ENCODE measurements around the gene GRIA3.
"Not testable (repeated sequence)": the region's sequence is repeated elsewhere in the genome, so short reads cannot be mapped to it uniquely, and the experiment has no call there.

Gene GRIA3

DNA sequence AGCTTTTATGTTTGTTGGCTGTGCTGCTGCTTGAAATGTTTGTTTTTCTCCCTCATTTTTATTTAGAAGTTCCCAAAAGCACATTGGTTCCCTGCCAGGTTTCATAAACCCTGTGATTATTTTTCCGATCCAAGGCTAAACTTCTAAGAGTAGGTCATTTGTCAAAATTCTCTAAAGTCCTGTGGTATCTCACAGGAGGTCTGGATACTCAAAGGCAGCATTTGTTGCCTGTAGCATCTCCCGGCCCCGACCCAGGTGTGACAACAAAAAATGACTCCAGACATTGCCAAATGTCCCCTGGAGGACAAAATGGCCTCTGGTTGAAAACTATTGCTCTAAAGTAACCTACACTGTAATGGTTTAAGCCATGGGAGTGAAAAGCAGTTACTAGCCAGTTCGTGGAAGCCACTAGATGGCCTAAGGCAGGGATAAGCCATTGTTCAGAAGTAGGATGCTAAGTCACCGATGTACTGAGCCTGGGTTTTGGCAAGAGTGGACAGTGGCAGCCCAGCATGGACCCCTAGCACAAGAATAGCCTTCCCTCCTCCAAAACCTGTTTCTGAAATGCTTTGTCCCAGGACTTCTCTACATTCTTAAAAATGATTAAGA is 292.6 kb downstream of the GRIA3 start:
- DNase-seq: no peak

DNA sequence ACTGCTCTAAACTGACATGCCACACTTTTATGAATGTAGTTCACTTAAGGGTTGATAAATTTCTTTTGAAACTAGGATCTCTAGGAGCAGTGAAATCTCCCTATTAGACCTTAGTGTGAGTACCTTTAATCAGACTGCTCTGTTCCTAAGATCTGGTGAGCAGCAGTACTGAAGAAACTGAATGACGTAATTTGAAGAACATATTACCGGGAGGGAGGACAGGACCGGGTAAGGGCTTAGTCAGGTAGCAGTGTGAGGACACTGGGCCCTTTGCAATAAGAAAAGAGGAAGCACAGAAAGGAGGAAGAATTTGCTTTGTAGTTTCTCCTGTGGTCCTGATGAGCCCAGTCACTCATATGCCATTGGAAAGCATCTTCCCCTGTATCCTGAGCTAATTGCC is 293.6 kb downstream of the GRIA3 start:
- no peak for DNase-seq

DNA sequence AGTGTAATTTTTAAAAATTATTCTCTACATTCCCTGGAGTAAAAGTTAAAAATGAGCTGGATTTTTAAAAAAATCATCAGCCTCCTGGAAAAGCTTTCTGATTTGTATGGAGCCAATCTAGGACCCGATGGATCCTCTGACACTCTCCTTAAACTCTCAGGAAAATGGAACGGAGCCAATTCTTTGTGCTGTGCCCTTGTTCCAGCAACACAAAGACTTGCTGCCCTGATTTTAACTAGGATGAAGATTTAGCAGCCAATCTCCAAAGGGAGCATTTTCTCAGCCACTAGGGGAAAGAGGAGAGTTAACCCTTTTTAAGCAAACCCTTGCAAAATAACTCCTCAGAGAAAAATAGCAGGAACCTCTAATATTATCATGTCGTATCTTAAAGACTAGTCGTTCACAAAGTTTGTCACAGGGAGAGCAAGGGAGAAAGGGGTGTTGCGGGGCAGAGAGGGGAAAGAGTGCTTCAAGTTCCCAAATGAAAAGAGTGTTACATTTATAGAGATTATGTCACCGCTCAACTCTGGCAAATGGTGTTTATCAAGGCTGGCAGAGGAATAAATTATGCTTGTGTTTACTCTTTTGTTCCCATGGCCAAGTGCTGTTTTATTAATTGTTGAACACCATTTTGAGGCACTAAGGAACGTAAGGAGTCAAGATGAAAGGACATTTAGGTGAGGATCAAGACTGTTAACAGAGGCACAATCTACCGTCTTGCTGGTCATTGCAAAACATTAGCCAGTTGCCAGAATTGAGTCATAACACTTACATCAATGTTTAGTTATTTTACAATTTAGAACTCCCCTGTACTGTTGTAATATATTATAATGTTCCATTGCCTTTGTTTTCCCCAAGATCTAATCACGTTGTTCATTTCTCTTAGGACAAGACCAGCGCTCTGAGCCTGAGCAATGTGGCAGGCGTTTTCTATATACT is 298.1 kb downstream of the GRIA3 start:
- no peak for DNase-seq

DNA sequence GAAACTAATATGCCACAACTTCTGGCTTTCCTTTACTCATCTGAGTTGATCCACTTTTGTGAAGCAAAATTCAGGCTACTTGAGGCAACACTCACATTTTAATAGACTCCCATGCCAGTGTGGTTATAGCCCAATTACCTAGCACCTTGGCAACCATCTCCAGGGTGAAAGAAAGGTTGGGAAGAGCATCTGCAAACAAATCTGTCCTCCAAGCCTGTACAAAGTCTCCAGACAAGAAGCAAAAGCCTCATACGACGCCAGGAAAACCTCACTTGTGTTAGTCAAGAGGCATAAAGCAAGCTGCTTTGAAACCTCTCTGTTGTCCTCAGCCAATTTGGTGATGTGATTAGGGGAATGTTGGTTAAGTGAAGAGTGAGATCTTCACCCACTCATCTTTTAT is 302.2 kb downstream of the GRIA3 start:
- no peak for DNase-seq

DNA sequence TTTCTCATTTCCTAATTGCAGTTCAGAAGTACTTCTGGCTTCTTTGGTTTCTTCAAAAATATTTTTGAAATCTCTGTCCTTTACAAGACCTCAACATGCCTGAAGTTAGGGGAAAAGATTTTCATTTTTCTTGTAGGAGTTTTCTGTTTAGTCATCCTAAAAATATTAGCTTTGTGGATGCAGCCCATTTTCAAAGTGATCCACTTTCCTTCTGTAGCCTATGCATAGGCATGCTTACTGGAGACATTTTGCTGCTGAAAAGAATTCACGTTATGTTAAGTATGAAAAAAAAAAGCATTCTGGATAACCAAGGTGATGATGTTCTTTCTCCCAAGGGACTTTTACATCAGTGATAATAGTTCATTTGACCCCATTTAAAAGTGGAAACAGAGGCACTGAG is 303.2 kb downstream of the GRIA3 start:
- no peak for DNase-seq

DNA sequence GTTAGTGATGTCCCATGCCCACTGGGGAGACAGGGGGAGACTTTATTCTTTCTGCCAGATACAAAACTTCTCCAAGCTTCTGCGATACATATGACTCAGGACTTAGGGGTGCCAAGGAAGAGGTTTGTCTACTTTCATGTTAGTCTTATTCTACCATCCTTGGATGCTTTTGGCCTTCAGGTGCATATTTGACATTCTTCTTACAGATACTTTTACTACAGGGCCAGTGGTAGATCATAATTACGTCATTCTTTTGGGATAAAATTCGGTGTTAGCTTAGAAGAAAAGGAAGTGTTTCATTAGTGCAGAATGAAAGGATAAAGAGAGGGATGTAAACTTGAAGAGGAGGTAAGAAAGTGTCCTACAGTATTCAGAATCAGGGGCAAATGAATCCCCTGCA is 303.6 kb downstream of the GRIA3 start:
- no peak for DNase-seq

DNA sequence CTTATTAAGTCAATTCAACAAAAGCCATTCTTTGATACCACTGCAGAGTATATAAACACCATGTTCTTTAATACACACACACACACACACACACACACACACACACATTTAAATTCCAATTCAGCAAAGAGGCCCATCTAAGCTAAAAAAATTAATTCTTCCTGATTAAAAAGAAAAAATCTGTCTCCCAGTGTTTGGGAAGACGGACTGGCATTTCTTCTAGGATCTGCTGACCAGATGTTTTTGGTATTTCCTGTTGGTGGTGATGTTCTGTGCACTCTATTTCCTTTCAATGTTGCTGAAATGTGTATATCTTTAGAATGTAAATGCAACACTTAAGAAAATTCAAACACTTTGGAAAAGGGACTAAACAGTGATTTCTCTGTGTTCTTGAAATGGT is 304.9 kb downstream of the GRIA3 start:
- DNase-seq: no peak

DNA sequence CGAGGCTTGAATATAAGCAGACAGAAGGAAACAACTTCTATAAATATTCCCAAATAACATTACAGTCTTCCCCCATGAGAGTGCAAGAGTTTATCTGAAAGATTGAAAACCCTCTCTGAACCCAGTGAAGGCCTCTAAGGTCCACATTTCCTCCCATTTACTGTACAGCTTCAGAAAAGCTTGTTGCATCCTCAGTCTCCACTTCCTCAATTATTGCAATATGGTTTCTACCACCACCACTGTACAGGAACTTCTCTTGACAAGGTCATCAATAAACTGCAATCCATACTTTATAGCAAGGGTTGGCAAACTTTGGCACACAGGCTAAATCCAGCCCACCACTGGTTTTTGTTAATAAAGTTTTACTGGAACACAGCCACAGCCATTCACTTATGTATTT is 309.8 kb downstream of the GRIA3 start:
- DNase-seq: no peak

DNA sequence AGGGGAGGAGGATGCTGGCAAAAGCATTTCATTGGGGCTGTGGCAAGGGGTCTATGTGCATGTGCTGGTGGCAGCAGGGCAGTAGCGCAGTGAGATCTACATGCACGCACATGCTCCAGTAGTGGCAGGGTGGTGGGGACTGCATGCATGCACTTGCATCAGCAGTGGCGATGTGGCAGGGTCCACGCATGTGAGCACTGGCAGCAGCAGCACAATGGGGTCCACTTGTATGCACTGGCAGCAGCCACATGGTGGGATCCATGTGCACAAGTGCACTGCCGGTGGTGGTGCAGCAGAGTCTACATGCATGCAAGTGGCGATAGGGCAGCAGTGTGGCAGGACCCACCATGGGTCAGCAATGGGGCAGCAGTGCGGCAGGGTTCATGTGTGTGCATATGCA is 315.7 kb downstream of the GRIA3 start:
- DNase-seq: no peak

DNA sequence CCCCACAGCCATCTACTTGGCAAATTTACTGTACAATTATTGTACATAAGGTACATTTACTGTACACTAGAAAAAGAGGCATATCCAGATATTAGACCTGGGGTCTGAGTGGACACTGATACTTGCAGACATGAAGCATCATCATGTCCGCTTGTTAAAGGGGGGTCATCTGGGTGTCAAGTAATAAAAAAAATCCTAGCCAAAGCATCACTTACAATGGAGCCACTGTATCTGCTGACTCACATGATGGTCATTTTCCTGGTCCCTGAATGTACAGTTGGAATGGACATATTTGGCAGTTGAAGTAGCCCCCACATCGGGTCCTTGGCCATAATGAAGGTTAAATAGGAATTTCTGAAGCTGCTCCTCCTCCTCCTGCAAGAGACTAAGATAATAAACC is 320.0 kb downstream of the GRIA3 start:
- no peak for DNase-seq

DNA sequence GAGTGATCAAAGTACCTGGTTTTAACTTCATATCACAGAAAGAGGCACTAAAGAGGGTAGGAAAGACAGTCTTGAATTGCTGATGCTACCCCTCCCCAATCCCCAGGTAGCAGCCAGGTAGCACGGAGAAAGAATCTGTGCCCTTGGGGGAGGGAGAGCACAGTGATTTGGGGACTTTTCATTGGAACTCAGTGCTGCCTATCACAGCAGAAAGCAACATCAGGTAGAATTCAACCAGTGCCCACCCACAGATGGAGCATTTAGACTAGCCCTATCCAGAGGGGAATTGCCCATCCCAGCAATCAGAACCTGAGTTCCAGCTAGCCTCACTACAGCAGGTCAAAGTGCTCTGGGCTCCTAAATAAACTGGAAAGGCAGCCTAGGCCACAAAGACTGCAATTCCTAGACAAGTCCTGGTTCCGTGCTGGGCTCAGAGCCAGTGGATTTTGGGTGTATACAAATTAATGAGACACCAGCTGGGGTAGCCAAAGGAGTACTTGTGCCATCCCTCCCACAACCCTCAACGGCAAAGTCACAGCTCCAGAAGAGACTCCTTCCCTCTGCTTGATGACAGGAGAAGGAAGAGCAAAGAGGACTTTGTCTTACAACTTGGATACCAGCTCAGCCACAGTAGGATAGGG is 320.7 kb downstream of the GRIA3 start:
- DNase-seq: no peak

DNA sequence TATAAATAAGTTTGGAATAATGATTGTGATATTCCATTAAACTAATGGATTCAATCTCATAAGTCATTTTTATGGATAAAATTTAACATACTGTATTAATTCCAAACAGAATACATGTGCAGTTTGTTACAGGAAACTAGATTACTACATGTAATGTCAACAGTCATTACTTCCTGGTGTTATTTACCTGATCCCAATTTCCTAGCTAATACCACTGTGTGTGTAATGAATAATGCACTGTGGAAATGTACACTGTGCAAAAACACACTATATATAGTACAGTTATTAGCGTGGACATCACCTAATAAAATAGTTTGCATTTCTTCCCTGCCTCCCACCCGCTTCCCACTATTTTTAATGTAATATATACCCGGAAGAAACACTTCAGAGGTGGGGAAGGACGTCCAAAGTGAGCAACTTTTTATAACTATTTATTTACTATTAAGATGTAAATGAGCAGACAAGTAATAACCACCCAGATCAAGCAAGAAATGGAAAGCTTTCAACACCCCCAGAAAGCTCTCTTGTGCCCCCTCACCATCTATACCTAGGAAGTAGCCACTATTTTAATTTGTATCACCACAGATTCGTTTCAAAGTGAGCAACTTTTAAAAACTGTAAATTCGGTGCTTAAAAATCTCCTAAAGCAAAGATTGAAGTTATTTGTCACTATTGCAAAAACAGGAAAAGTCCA is 329.7 kb downstream of the GRIA3 start:
- no peak for DNase-seq

DNA sequence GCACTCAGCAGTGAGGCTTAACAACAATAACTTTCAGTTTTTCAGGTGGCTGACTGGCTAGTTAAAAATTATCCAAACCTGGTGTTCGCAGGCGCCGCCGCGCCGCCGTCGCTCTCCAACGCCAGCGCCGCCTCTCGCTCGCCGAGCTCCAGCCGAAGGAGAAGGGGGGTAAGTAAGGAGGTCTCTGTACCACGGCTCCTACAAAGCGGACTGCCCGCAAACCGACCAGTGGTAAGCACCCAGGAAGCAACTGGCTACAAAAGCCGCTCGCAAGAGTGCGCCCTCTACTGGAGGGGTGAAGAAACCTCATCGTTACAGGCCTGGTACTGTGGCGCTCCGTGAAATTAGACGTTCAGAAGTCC is 330.2 kb downstream of the GRIA3 start:
- not testable (repeated sequence) for DNase-seq

DNA sequence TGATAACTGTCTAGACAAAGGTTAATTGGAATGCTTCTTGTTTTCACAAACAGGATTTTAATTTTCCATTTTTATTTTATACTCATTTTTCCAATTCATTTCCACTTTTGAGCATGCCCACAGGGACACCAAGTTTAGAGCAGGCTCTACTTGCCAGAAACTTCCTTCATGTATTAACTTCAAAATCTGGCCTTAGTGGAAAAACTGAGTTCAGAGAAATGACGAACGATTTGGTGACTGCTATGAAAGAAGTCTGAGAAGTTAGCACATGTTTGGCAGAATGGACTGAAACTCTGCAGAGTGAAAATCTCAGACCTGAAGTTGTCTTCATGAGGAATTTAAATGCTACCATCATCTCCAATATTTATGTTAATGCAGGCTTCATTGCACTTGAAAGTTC is 334.7 kb downstream of the GRIA3 start:
- DNase-seq: no peak

DNA sequence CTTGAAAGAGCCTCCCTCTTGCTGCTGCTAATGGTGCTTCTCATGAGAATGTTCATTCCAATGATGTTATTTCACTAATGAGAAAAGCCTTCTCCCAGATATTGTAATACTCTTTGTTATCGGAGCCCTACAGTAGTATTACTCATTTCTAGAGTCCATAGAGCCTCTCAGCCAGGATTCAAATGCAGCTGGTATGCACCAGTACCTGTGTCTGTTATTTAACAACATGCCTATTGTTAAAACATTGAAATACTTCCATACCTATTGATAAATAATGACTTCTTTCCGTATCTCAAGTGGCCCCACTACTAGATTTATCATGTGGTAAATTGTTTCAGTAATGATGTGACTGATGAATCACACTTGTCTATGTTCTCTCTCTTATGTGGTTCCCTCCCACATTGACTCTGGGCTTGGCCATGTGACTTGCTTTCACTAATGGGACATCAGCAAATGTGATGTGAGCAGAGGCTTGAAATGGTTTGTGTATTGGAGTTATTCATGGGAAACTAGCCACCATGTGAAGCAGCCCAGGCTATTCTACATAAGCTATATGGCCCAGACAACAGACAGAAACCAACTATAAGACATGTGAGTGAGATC is 341.1 kb downstream of the GRIA3 start:
- DNase-seq: no peak

DNA sequence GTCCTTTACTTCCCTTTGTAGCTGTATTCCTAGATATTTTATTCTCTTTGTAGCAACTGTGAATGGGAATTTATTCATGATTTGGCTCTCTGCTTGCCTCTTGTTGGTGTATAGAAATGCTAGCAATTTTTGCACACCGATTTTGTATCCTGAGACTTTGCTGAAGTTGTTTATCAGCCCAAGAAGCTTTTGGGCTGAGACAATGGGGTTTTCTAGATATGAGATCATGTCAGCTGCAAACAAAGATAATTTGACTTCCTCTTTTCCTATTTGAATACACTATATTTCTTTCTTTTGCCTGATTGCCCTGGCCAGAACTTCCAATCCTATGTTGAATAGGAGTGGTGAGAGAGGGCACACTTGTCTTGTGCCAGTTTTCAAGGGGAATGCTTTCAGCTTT is 346.6 kb downstream of the GRIA3 start:
- not testable (repeated sequence) for DNase-seq

Data from NCI-H526 (cell line).